NCI-H2171 (cell line): ENCODE data around the gene SLC7A1.
"Not testable (repeated sequence)": the region's sequence is repeated elsewhere in the genome, so short reads cannot be mapped to it uniquely, and the experiment has no call there.

Experiments used
- DNase-seq: peaks from one replicate; lab custom pipeline; 2025; lab: John Stamatoyannopoulos, UW

Gene SLC7A1

GRCh38 chr13:29595380-29596063, at the start of gene SLC7A1:
SLC7A1 (minus strand) TSS chr13:29595688; CDS start chr13:29536188, 59,500 bp downstream.
- DNase-seq = peak; percentile 74

- DNase-seq = no peak
Observed at GRCh38 chr13:29640665-29641064, 45.2 kb upstream of the SLC7A1 start.

- DNase-seq = not testable (repeated sequence)
Observed at GRCh38 chr13:29636831-29637230, 41.3 kb upstream of the SLC7A1 start.

GRCh38 chr13:29624997-29625396, 29.5 kb upstream of the SLC7A1 start:
- no peak for DNase-seq

DNA sequence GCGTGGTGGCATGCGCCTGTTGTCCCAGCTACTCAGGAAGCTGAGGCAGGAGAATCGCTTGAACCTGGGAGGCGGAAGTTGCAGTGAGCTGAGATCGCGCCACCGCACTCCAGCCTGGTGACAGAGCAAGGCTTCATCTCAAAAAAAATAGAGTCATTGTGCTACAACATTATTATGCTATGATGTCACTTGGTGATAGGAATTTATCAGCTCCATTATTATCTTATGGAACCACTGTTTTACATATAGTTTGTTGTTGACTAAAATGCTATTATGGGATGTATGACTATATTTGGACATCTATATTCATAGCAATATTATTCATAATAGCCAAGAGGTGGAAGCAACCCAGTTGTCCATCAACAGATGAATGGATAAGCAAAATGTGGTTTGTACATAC, 26.4 kb upstream of the SLC7A1 start:
- no peak for DNase-seq

DNA sequence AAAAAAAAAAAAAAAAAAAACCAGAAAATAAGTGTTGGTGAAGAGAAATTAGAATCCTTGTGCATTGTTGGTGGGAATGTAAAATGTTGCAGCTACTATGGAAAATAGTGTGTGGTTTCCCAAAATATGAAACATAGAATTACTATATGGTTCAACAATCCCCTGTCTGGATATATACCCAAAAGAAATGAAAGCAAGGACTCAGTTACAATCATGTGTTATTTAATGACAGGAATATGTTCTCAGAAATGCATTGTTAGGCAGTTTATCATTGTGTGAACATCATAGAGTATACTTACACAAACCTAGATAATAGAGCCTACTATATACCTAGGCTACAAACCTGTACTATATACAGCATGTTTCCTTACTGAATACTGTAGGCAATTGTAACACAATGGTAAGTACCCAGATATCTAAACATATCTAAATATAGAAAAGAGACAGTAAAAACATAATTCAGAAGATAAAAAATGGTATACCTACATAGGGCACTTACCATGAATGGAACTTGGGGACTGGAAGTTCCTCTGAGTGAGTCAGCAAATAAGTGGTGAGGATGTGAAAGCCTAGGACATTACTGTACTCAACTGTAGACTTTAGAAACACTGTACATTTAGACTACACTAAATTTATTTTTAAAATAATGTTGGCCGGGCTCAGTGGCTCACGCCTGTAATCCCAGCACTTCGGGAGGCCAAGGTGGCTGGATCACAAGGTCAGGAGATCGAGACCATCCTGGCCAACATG, 25.7 kb upstream of the SLC7A1 start:
- no peak for DNase-seq

- no peak for DNase-seq
Observed at GRCh38 chr13:29619995-29620394, 24.5 kb upstream of the SLC7A1 start.

DNA sequence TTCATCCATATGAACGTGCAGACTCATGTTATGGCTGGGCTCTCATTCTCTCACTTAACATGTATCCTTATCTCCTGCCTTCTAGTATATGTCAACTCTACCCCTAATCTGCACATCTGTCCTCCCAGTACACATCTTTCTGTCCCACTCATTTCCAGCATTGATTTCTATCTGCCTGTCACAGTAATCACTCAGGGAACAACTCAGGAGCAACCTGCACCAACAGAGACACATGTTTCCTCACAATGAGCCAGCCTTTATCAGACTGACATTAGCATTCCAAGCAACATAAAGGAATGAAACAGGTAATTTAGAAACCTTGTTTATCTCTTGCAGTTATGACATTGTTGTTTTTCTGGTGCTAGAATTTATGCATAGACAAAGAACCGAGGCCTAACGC, 17.6 kb upstream of the SLC7A1 start:
- DNase-seq = no peak

GRCh38 chr13:29607465-29607864, 12.0 kb upstream of the SLC7A1 start:
- DNase-seq = no peak

DNA sequence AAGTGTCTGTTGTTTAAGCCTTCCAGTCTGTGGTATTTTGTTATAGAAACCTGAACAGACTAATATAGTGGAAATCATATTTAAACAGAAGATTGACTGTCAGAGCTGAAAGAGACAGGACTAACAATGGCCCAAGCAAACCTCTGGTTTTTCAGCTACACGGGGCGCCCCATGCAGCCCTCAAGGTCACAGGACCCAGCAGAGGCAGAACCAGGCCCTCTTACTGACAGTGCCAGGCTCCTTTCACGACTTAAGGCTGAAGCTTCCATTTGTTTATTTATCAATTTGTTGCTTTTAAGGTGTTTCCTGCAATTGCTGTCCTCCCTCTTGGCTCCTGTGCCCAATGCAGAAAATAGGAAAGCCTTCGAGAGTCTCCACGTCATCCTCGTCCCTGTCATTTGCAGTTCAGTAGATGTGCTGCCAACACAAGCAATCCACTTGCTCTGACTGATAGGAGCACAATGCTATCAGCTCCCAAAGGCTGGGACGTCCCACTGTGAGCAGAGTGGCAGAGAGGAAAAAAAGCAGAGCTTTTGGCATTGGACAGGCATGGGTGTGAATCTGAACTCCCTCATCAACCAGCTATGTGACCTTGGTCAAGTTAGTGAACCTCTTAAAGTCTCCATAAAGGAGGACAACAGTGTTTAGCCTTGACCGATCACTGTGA, 10.5 kb upstream of the SLC7A1 start:
- DNase-seq = no peak

- DNase-seq = no peak
Observed at GRCh38 chr13:29598321-29598720, 2.8 kb upstream of the SLC7A1 start.

DNA sequence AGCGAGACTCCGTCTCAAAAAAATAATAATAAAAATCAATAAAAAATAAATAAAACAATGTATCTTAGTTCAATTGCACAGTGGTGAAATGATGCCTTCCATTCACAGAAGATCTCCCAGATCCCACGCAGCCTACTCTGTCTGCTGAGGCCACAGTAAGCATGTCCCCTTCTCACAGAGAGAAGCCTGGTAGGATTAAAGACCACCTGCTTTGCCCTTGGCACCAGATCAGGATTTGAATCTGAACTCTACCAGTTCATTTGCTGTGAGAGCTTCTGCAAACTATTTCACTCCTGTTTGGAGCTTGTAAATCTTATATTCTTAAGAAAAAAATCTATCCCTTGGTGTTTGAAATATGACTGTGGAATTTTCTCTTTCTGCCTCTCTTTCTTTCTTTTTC, 2.2 kb upstream of the SLC7A1 start:
- no peak for DNase-seq

- no peak for DNase-seq
Observed at GRCh38 chr13:29597246-29597645, 1.8 kb upstream of the SLC7A1 start.

GRCh38 chr13:29596064-29596418, 553 bp upstream of the SLC7A1 start:
- DNase-seq = no peak

- DNase-seq = peak; percentile 2
Observed at GRCh38 chr13:29594710-29595379, 643 bp downstream of the SLC7A1 start.

DNA sequence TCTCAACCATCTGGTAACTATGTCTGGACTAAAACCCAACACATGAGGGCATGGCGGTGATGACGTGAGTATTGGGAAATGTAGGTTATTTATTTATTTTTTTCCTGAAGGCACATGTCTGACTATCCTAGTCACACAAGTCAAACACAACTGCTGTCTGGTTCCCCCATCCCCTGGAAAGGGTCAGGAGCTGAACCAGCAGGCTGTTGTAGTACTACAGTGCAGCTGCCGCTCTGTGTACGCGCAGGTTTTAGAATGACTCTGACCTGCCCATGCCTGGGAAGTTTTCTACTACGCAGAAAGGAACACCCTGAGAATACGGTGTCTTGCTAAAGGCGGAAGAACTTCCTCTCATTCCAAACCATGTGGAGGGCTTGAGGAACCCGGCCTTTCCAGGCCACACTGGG, 1.2 kb downstream of the SLC7A1 start:
- peak; percentile 33 for DNase-seq

DNA sequence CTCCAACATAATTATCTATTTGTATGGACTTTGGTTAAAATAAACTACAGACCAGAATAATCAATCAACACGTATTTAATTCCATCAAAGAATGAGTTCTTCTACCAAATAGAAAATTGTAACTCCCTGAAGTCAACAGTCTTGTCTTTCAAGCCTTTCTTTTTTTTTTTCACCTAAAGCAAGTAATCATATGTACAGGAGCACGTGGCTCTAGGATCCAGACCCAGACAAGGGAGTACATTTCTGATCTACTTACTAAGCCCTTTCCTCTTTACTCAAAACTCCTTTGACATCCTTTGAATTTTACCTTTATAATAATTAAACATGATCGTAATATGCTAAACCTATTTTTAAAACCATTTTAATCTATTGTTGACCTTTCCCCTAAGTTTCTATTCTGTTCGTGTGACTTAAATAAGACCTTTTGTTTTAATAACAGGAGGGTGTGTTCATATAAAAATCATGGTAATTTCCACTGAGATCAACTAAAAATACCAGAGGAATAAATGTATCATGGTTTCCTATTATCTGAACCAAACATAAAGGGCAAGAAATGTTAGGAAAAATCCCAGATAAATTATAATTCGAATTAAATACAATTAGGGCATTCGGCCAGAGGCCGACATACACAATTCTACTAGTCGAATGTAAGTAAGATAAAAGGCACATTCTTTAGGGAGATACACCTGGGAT, 1.7 kb downstream of the SLC7A1 start:
- no peak for DNase-seq

GRCh38 chr13:29591310-29591709, 4.2 kb downstream of the SLC7A1 start:
- no peak for DNase-seq

DNA sequence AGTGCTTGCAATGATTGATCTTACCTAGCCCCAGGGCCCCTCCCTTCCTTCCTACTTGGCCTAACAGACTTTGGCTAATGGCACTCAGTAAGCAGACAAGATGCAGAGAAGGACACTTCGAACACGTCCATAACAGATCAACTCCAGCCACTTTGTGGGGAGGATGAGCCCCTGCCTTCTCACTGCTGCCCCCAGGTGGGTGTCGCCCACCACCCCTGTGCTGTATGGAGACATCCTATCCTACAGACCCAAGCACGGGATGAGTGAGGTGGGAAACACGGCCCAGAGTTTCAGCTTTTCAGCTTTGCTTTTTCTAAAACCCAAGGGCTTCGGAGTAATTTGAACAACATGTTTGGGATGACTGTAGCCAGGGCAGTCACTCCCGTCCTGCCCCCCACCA, 5.5 kb downstream of the SLC7A1 start:
- DNase-seq = no peak

- DNase-seq = no peak
Observed at GRCh38 chr13:29589234-29589633, 6.3 kb downstream of the SLC7A1 start.

- no peak for DNase-seq
Observed at GRCh38 chr13:29587645-29588044, 7.8 kb downstream of the SLC7A1 start.
